ENCODE measurements around the gene TOR1AIP2. TPM values are rescaled to one million over a fixed set of nuclear protein-coding genes. Genes with fewer than 3 reads are reported as not detected.

TOR1AIP2 gene
- total and polyA plus RNA-seq, 2 of the 13 experiments (the other 11 are each of a cell fraction or from before 2014, with no cell fraction given): 35.2 to 65.8 TPM

- peak; percentile 81; the same call in 1 of the 2 replicates for TF ChIP-seq HOXD1 (CRISPR knock-in tag; IDR thresholded peaks at IDR 0.05)
- TF ChIP-seq THAP7 (CRISPR knock-in tag; IDR thresholded peaks at IDR 0.05): peak; percentile 99
- TF ChIP-seq ZNF747 (CRISPR knock-in tag; IDR thresholded peaks at IDR 0.05; ENCODE audit: borderline replicate concordance): peak; percentile 93; the same call in 1 of the 2 replicates
- no peak for TF ChIP-seq ZNF256 (CRISPR knock-in tag; conservative IDR thresholded peaks at IDR 0.05)
- no peak for TF ChIP-seq BCLAF1 (IDR thresholded peaks at IDR 0.05)
- peak; percentile 75 for TF ChIP-seq TBL1XR1 (IDR thresholded peaks at IDR 0.05; ENCODE audit: borderline replicate concordance, low read length, partially characterized antibody)
- peak; percentile 25; the same call in 1 of the 2 replicates for TF ChIP-seq ZNF652 (CRISPR knock-in tag; IDR thresholded peaks at IDR 0.05; ENCODE audit: borderline replicate concordance, low read depth)
- TF ChIP-seq ZNF44 (CRISPR knock-in tag; IDR thresholded peaks at IDR 0.05): no peak
- TF ChIP-seq ZNF460 (CRISPR knock-in tag; IDR thresholded peaks at IDR 0.05; ENCODE audit: borderline replicate concordance): peak; percentile 43; the same call in 1 of the 2 replicates
- TF ChIP-seq ZMAT3 (CRISPR knock-in tag; conservative IDR thresholded peaks at IDR 0.05): peak; percentile 92
- no peak for TF ChIP-seq ZNF781 (CRISPR knock-in tag; IDR thresholded peaks at IDR 0.05; ENCODE audit: borderline replicate concordance, not compliant biosample characterization)
- peak; percentile 70; the same call in 1 of the 2 replicates for TF ChIP-seq MYC (CRISPR knock-in tag; IDR thresholded peaks at IDR 0.05; ENCODE audit: borderline replicate concordance)
- TF ChIP-seq ATF2 (CRISPR knock-in tag; IDR thresholded peaks at IDR 0.05): peak; percentile 92
- TF ChIP-seq ADNP (CRISPR knock-in tag; IDR thresholded peaks at IDR 0.05): no peak
- TF ChIP-seq RBM22 (optimal IDR thresholded peaks at IDR 0.05; ENCODE audit: low read length): no peak
- TF ChIP-seq ZFP36L2 (CRISPR knock-in tag; IDR thresholded peaks at IDR 0.05): no peak
- no peak for TF ChIP-seq MLXIP (CRISPR knock-in tag; IDR thresholded peaks at IDR 0.05; ENCODE audit: borderline replicate concordance)
- TF ChIP-seq SNAPC5 (CRISPR knock-in tag; IDR thresholded peaks at IDR 0.05; ENCODE audit: borderline replicate concordance): no peak
- peak; percentile 74 for TF ChIP-seq MEF2D (CRISPR knock-in tag; IDR thresholded peaks at IDR 0.05)
- no peak for TF ChIP-seq JARID2 (CRISPR knock-in tag; IDR thresholded peaks at IDR 0.05; ENCODE audit: insufficient replicate concordance)
- TF ChIP-seq RFXANK (CRISPR knock-in tag; IDR thresholded peaks at IDR 0.05): peak; percentile 22; the same call in 1 of the 2 replicates
- TF ChIP-seq SCMH1 (CRISPR knock-in tag; IDR thresholded peaks at IDR 0.05; ENCODE audit: borderline replicate concordance): no peak
Observed at GRCh38 chr1:179882253-179883039, 4.8 kb upstream of the TOR1AIP2 start, which contains the start of gene TOR1AIP1 (continued).

Data from HepG2 (cell line).